ENCODE measurements around the gene TFAP2A.

Gene TFAP2A

GRCh38 chr6:10382728-10383330 lies 32.0 kb downstream of the TFAP2A start (continued):
- no peak for TF ChIP-seq REPIN1 (tag by site-specific recombination; IDR thresholded peaks at IDR 0.05; ENCODE audit: low read depth)
- TF ChIP-seq ZNF350 (tag by site-specific recombination; IDR thresholded peaks at IDR 0.05), result no peak
- no peak for TF ChIP-seq SP7 (tag by site-specific recombination; IDR thresholded peaks at IDR 0.05)

DNA sequence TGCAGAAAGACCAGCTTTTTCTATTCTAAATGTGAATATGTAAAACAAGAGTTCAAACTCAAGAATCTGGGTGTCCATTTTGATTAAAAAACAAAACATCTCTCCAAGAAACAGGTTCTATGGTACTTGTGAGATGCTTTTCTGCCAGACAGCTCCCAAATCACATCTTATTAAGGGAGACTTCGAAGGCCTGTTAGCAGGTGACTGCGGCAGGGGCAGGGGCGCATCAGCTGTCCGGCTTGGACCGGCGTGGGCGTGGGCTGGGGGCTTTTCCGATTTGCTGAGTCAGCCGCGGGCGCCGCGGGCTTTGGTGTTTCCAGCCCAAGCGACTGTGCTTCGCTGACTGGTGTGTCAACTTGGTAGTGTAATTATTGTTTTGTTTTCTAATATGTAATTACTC lies 32.6 kb downstream of the TFAP2A start:
- no peak overlapping the region for H3K27ac ChIP-seq (ENCODE audit: extremely low read depth, low read depth, low read length)
- TF ChIP-seq ZFP37 (tag by site-specific recombination; IDR thresholded peaks at IDR 0.05) (no peak), ZNF24 (tag by site-specific recombination; IDR thresholded peaks at IDR 0.05) (no peak), ZNF311 (tag by site-specific recombination; IDR thresholded peaks at IDR 0.05; ENCODE audit: borderline replicate concordance) (no peak), WT1 (tag by site-specific recombination; IDR thresholded peaks at IDR 0.05) (no peak), ZNF518A (tag by site-specific recombination; conservative IDR thresholded peaks at IDR 0.05; ENCODE audit: low read depth) (no peak), ZEB2 (tag by site-specific recombination; IDR thresholded peaks at IDR 0.05) (no peak), ZNF514 (tag by site-specific recombination; IDR thresholded peaks at IDR 0.05) (no peak)
- POLR2A ChIA-PET, result no interaction called here
- no peak overlapping the region for H3K4me3 ChIP-seq (ENCODE audit: low read depth, low read length)
- CTCF ChIA-PET, result interaction anchor here (0.7 to 1.1 kb wide), 2 partner anchors 14 to 364 kb away, joined by 3 read pairs; no protein-coding TSS in a partner anchor
- H3K4me1 ChIP-seq (ENCODE audit: control insufficient read depth, insufficient read depth, low read length), result no peaks in the 10 kb centered on the region
- H3K36me3 ChIP-seq (ENCODE audit: control insufficient read depth in 2 of 2, insufficient read depth in 1 of 2, low read length in 2 of 2), result no peaks in the 10 kb centered on the region
- H3K9me3 ChIP-seq (ENCODE audit: control insufficient read depth, insufficient read depth, low read depth, low read length), result no peaks in the 10 kb centered on the region

- no peak overlapping the region for H3K27ac ChIP-seq (ENCODE audit: extremely low read depth, low read depth, low read length)
- H3K9me3 ChIP-seq (ENCODE audit: control insufficient read depth, insufficient read depth, low read depth, low read length), result no peaks in the 10 kb centered on the region
- no peaks in the 10 kb centered on the region for H3K4me1 ChIP-seq (ENCODE audit: control insufficient read depth, insufficient read depth, low read length)
- CTCF ChIA-PET, result interaction anchor here (0.6 to 1.1 kb wide), 2 partner anchors 14 to 840 kb away, joined by 3 read pairs; no protein-coding TSS in a partner anchor
- H3K36me3 ChIP-seq (ENCODE audit: control insufficient read depth in 2 of 2, insufficient read depth in 1 of 2, low read length in 2 of 2), result no peaks in the 10 kb centered on the region
- H3K4me3 ChIP-seq (ENCODE audit: low read depth, low read length), result no peak overlapping the region
- TF ChIP-seq ZNF169 (tag by site-specific recombination; IDR thresholded peaks at IDR 0.05), result no peak
- no peak for TF ChIP-seq ZBTB7A (tag by site-specific recombination; IDR thresholded peaks at IDR 0.05; ENCODE audit: low read depth)
- TF ChIP-seq ZNF585B (tag by site-specific recombination; IDR thresholded peaks at IDR 0.05), result no peak
- TF ChIP-seq ZNF155 (tag by site-specific recombination; IDR thresholded peaks at IDR 0.05), result no peak
- no peak for TF ChIP-seq ZNF311 (tag by site-specific recombination; IDR thresholded peaks at IDR 0.05; ENCODE audit: borderline replicate concordance)
- no peak for TF ChIP-seq ZFP41 (tag by site-specific recombination; IDR thresholded peaks at IDR 0.05; ENCODE audit: borderline replicate concordance)
- TF ChIP-seq SETDB1 (IDR thresholded peaks at IDR 0.05; ENCODE audit: insufficient read length, low read length), result no peak
- TF ChIP-seq ZSCAN30 (tag by site-specific recombination; IDR thresholded peaks at IDR 0.05), result no peak
- POLR2A ChIA-PET, result no interaction called here
These were observed 33.1 kb downstream of the TFAP2A start for GRCh38 chr6:10381830-10382208.

Measured in HEK293 (cell line).